HCT116 (cell line): Measurements from ENCODE around the gene KMT2C. TPM values are rescaled to one million over a fixed set of nuclear protein-coding genes. Genes with fewer than 3 reads are reported as not detected.

ENCODE experiments used
- ATAC-seq: fragments of 200-7000 bp; cut with Tn5 transposase; 2 replicates; pipeline ENCODE4 v1.9.1; 2020; ENCODE audit warnings: mild to moderate bottlenecking, moderate library complexity
- BruUV-seq: library from RNA; stranded (reverse); fragments of 400-500 nt; replicated peaks from 2 replicates; lab custom pipeline; 2021; lab: Mats Ljungman, UMichigan
- CTCF ChIA-PET: fragments of 300-600 bp; sonication (Branson Sonifier 250); formaldehyde crosslinking; loops from one replicate; lab custom pipeline; 2021; ENCODE audit warnings: antibody characterized with exemption; lab: Charles Lee
- POLR2A ChIA-PET: fragments of 300-600, 350-600 bp; sonication (Branson Sonifier 250); formaldehyde crosslinking; loops from one replicate; lab custom pipeline; 2021; ENCODE audit warnings: antibody characterized with exemption; lab: Charles Lee
- RAD21 ChIA-PET, 2 experiments: fragments of 300-600 bp; sonication (Branson Sonifier 250); formaldehyde crosslinking; loops; one replicate each; lab custom pipeline; 2023; ENCODE audit warnings: low total read pairs in 2 of 2; ENCODE audit not compliant: uncharacterized antibody in 2 of 2, unreplicated experiment in 2 of 2, low non-redundant PET in 1 of 2; lab: Charles Lee
- DNase-seq: peaks from one replicate; pipeline ENCODE4 v3.0.0-alpha.2; 2010; ENCODE audit warnings: low read depth, low spot score
- H2AFZ ChIP-seq: fragments of 200-600 bp; shearing (Covaris generic), sonication (generic); 2 replicates; pipeline ENCODE4 v1.6.1; 2017; ENCODE audit warnings: low read depth, mixed run types, mixed read lengths, antibody characterized with exemption, low read length; ENCODE audit not compliant: poor library complexity, severe bottlenecking
- H3K27ac ChIP-seq: 2 replicates; pipeline ENCODE4 v1.5.1; 2012; ENCODE audit warnings: low read depth, low read length
- H3K27me3 ChIP-seq: fragments of 200-600 bp; sonication (generic); 2 replicates; pipeline ENCODE4 v1.6.1; 2016; ENCODE audit warnings: mixed run types, low read length, mixed read lengths; ENCODE audit not compliant: insufficient read depth
- H3K36me3 ChIP-seq, 2 experiments: fragments of 200-500 bp in 1 of 2; fragments of 200-600 bp in 1 of 2; sonication (Bioruptor generic) in 1 of 2; sonication (generic) in 1 of 2; 2 replicates each; pipeline versions ENCODE4 v1.5.1 to v1.6.1; 2014 to 2016; ENCODE audit warnings: low read length in 2 of 2, inconsistent platforms in 1 of 2, mixed read lengths in 1 of 2, mixed run types in 1 of 2; ENCODE audit not compliant: insufficient read depth in 2 of 2, control insufficient read depth in 1 of 2
- H3K4me1 ChIP-seq, 2 experiments: fragments of 200-600 bp in 1 of 2; sonication (generic) in 1 of 2; 2 replicates each; pipeline versions ENCODE4 v1.5.1 to v1.6.1; 2012 to 2017; ENCODE audit warnings: low read length in 2 of 2, inconsistent platforms in 1 of 2, mild to moderate bottlenecking in 1 of 2, mixed read lengths in 1 of 2, mixed run types in 1 of 2, moderate library complexity in 1 of 2; ENCODE audit not compliant: insufficient read depth in 2 of 2, control insufficient read depth in 1 of 2
- H3K4me2 ChIP-seq: fragments of 200-600 bp; sonication (generic); 2 replicates; pipeline ENCODE4 v1.6.1; 2017; ENCODE audit warnings: mixed run types, low read length, mixed read lengths
- H3K4me3 ChIP-seq, 2 experiments: fragments of 200-600 bp in 1 of 2; sonication (generic) in 1 of 2; replicated peaks in 1 of 2; 2 replicates each; pipeline ENCODE4 v1.5.1; 2011 to 2016; ENCODE audit warnings: low read length in 2 of 2, control low read depth in 1 of 2, low read depth in 1 of 2, mild to moderate bottlenecking in 1 of 2, mixed read lengths in 1 of 2, mixed run types in 1 of 2
- H3K79me2 ChIP-seq: fragments of 200-600 bp; sonication (generic); 2 replicates; pipeline ENCODE4 v1.6.1; 2017; ENCODE audit warnings: mild to moderate bottlenecking, mixed run types, low read length, moderate library complexity, mixed read lengths; ENCODE audit not compliant: insufficient read depth
- H3K9ac ChIP-seq: fragments of 200-600 bp; sonication (generic); 2 replicates; pipeline ENCODE4 v1.6.1; 2016; ENCODE audit warnings: low read length, mixed read lengths
- H3K9me2 ChIP-seq: fragments of 200-600 bp; sonication (generic), shearing (Covaris generic); 2 replicates; pipeline ENCODE4 v1.6.1; 2017; ENCODE audit warnings: mixed run types, mild to moderate bottlenecking, moderate library complexity; ENCODE audit not compliant: insufficient read depth
- H3K9me3 ChIP-seq, 2 experiments: fragments of 200-500 bp in 1 of 2; fragments of 200-600 bp in 1 of 2; sonication (Bioruptor generic) in 1 of 2; sonication (generic) in 1 of 2; 2 replicates each; pipeline ENCODE4 v1.6.1; 2014 to 2017; ENCODE audit warnings: low read length in 2 of 2, mixed read lengths in 2 of 2, inconsistent platforms in 1 of 2, low read depth in 1 of 2, mild to moderate bottlenecking in 1 of 2, mixed run types in 1 of 2, moderate library complexity in 1 of 2; ENCODE audit not compliant: control insufficient read depth in 1 of 2, insufficient read depth in 1 of 2
- H4K20me1 ChIP-seq: fragments of 200-600 bp; sonication (generic), shearing (Covaris generic); 2 replicates; pipeline ENCODE4 v1.6.1; 2017; ENCODE audit warnings: mixed run types, mild to moderate bottlenecking, moderate library complexity; ENCODE audit not compliant: insufficient read depth
- CBX3 ChIP-seq: IDR thresholded peaks from 2 replicates; pipeline ENCODE4 v1.6.1; 2012; ENCODE audit warnings: low read depth
- EZH2 ChIP-seq: fragments of 200-600 bp; sonication (generic); IDR thresholded peaks from 2 replicates; pipeline ENCODE4 v1.6.1; 2017; ENCODE audit warnings: antibody characterized with exemption, mixed run types
- EZH2phosphoT487 ChIP-seq: fragments of 200-600 bp; IDR thresholded peaks from 2 replicates; pipeline ENCODE4 v1.6.1; 2018; ENCODE audit warnings: antibody characterized with exemption, borderline replicate concordance
- FOSL1 ChIP-seq: IDR thresholded peaks from 2 replicates; pipeline ENCODE4 v1.6.1; 2012; ENCODE audit warnings: low read depth
- POLR2AphosphoS5 ChIP-seq: IDR thresholded peaks from 2 replicates; pipeline ENCODE4 v1.6.1; 2011; ENCODE audit warnings: mild to moderate bottlenecking, low read depth, low read length, moderate library complexity
- SIN3A ChIP-seq: IDR thresholded peaks from 2 replicates; pipeline ENCODE4 v1.6.1; 2012; ENCODE audit warnings: low read depth
- SRF ChIP-seq: IDR thresholded peaks from 2 replicates; pipeline ENCODE4 v1.6.1; 2012; ENCODE audit warnings: low read depth
- YY1 ChIP-seq: IDR thresholded peaks from 2 replicates; pipeline ENCODE4 v1.6.1; 2011; ENCODE audit warnings: low read length, low read depth, moderate library complexity, mild to moderate bottlenecking; ENCODE audit not compliant: insufficient replicate concordance; ENCODE audit errors: extremely low read depth
- ZNF274 ChIP-seq: fragments of 200-500 bp; sonication (Bioruptor generic); IDR thresholded peaks from 2 replicates; pipeline ENCODE4 v1.6.1; 2014; ENCODE audit warnings: mild to moderate bottlenecking, low read depth, low read length, inconsistent platforms
- intact Hi-C: fragments of 100-400 bp; cut with micrococcal nuclease; formaldehyde crosslinking; loops from 2 replicates; pipeline ENCODE4 v1.10.0; 2022
- total RNA-seq: library from RNA; stranded (reverse); gene quantifications from one replicate; pipeline ENCODE4 v1.2.1, GENCODE V29; 2021; ENCODE audit not compliant: unreplicated experiment
- TF ChIP-seq, protein P1 (sequence below): IDR thresholded peaks from 2 replicates; pipeline ENCODE4 v1.6.1; 2012
- TF ChIP-seq, protein P2 (sequence below), 3 experiments: fragments of 200-600 bp in 1 of 3; sonication (generic) in 1 of 3; IDR thresholded peaks in 2 of 3; conservative IDR thresholded peaks in 1 of 3; 2 replicates each; pipeline ENCODE4 v1.5.1; 2012 to 2017; ENCODE audit warnings: low read depth in 2 of 3, low read length in 2 of 3, antibody characterized with exemption in 1 of 3, borderline replicate concordance in 1 of 3, control low read depth in 1 of 3, mild to moderate bottlenecking in 1 of 3, mixed read lengths in 1 of 3, mixed run types in 1 of 3, moderate library complexity in 1 of 3; ENCODE audit not compliant: insufficient read depth in 1 of 3
- TF ChIP-seq, protein P3 (sequence below): IDR thresholded peaks from 2 replicates; pipeline ENCODE4 v1.6.1; 2012; ENCODE audit warnings: low read depth
- TF ChIP-seq, protein P4 (sequence below): IDR thresholded peaks from 2 replicates; pipeline ENCODE4 v1.6.1; 2011; ENCODE audit warnings: mild to moderate bottlenecking, low read length, moderate library complexity; ENCODE audit not compliant: insufficient replicate concordance; ENCODE audit errors: extremely low read depth

The KMT2C gene
- total RNA-seq, 1 experiment from 2014 or later, result 22.9 TPM

DNA sequence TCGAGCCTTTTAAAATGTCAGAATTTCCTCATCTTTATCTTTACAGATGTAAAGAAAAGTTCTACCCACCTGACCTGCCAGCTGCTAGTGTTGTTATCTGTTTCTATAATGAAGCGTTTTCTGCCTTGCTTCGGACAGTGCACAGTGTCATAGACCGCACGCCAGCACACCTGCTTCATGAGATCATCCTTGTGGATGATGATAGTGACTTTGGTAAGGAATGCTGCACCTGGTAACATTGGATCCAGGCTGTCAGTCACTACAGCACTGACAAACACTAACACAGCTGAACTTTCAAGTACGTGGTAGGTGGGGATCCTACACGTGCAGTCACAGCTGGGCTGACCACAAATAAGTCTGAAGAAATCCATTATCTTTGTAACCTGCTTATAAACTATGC, 332.7 kb downstream of the KMT2C start:
- TF ChIP-seq, protein P1, sequence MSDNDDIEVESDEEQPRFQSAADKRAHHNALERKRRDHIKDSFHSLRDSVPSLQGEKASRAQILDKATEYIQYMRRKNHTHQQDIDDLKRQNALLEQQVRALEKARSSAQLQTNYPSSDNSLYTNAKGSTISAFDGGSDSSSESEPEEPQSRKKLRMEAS, result no peak
- TF ChIP-seq ZNF274 (no peak), POLR2AphosphoS5 (no peak), SIN3A (no peak), SRF (no peak), CBX3 (no peak), EZH2 (no peak), EZH2phosphoT487 (no peak), FOSL1 (no peak), YY1 (no peak)
- TF ChIP-seq, protein P2, sequence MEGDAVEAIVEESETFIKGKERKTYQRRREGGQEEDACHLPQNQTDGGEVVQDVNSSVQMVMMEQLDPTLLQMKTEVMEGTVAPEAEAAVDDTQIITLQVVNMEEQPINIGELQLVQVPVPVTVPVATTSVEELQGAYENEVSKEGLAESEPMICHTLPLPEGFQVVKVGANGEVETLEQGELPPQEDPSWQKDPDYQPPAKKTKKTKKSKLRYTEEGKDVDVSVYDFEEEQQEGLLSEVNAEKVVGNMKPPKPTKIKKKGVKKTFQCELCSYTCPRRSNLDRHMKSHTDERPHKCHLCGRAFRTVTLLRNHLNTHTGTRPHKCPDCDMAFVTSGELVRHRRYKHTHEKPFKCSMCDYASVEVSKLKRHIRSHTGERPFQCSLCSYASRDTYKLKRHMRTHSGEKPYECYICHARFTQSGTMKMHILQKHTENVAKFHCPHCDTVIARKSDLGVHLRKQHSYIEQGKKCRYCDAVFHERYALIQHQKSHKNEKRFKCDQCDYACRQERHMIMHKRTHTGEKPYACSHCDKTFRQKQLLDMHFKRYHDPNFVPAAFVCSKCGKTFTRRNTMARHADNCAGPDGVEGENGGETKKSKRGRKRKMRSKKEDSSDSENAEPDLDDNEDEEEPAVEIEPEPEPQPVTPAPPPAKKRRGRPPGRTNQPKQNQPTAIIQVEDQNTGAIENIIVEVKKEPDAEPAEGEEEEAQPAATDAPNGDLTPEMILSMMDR (IDR thresholded peaks at IDR 0.05 in 2 of 3, conservative IDR thresholded peaks at IDR 0.05 in 1 of 3; ENCODE audit: borderline replicate concordance in 1 of 3, insufficient read depth in 1 of 3, low read depth in 2 of 3, low read length in 2 of 3), result no peak
- TF ChIP-seq, protein P3, sequence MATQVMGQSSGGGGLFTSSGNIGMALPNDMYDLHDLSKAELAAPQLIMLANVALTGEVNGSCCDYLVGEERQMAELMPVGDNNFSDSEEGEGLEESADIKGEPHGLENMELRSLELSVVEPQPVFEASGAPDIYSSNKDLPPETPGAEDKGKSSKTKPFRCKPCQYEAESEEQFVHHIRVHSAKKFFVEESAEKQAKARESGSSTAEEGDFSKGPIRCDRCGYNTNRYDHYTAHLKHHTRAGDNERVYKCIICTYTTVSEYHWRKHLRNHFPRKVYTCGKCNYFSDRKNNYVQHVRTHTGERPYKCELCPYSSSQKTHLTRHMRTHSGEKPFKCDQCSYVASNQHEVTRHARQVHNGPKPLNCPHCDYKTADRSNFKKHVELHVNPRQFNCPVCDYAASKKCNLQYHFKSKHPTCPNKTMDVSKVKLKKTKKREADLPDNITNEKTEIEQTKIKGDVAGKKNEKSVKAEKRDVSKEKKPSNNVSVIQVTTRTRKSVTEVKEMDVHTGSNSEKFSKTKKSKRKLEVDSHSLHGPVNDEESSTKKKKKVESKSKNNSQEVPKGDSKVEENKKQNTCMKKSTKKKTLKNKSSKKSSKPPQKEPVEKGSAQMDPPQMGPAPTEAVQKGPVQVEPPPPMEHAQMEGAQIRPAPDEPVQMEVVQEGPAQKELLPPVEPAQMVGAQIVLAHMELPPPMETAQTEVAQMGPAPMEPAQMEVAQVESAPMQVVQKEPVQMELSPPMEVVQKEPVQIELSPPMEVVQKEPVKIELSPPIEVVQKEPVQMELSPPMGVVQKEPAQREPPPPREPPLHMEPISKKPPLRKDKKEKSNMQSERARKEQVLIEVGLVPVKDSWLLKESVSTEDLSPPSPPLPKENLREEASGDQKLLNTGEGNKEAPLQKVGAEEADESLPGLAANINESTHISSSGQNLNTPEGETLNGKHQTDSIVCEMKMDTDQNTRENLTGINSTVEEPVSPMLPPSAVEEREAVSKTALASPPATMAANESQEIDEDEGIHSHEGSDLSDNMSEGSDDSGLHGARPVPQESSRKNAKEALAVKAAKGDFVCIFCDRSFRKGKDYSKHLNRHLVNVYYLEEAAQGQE, result no peak
- TF ChIP-seq, protein P4, sequence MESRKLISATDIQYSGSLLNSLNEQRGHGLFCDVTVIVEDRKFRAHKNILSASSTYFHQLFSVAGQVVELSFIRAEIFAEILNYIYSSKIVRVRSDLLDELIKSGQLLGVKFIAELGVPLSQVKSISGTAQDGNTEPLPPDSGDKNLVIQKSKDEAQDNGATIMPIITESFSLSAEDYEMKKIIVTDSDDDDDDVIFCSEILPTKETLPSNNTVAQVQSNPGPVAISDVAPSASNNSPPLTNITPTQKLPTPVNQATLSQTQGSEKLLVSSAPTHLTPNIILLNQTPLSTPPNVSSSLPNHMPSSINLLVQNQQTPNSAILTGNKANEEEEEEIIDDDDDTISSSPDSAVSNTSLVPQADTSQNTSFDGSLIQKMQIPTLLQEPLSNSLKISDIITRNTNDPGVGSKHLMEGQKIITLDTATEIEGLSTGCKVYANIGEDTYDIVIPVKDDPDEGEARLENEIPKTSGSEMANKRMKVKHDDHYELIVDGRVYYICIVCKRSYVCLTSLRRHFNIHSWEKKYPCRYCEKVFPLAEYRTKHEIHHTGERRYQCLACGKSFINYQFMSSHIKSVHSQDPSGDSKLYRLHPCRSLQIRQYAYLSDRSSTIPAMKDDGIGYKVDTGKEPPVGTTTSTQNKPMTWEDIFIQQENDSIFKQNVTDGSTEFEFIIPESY, result no peak
- ATAC-seq (no peak), DNase-seq (no peak)
- Histone ChIP-seq H3K4me2 (no peak overlapping the region), H3K9ac (no peak overlapping the region), H4K20me1 (no peaks in the 10 kb centered on the region), H3K4me3 (no peak overlapping the region), H3K79me2 (no peaks in the 10 kb centered on the region), H3K36me3 (peaks cover 0 to 4% of the 10 kb centered on the region in 2 experiments; a peak in 1 of 4 replicates), H3K27me3 (no peaks in the 10 kb centered on the region), H2AFZ (no peak overlapping the region), H3K27ac (no peak overlapping the region), H3K9me3 (no peaks in the 10 kb centered on the region), H3K9me2 (no peaks in the 10 kb centered on the region), H3K4me1 (no peaks in the 10 kb centered on the region)
- intact Hi-C loops, result no loop called here
- POLR2A ChIA-PET, result no interaction called here
- BruUV-seq, result no TSS peak
- CTCF ChIA-PET, result no interaction called here
- RAD21 ChIA-PET, result no interaction called here
